ENCODE results near the gene MLYCD.

MLYCD gene

GRCh38 chr16:83899272-83899897 is 470 bp downstream of the MLYCD start:
- DNase-seq (ENCODE audit: low spot score) = peak; percentile 81

GRCh38 chr16:83899978-83900377 is 1.1 kb downstream of the MLYCD start:
- no peak for DNase-seq (ENCODE audit: low spot score)

GRCh38 chr16:83900571-83900970 is 1.7 kb downstream of the MLYCD start:
- DNase-seq (ENCODE audit: low spot score) = no peak

- peak; percentile 22 for DNase-seq (ENCODE audit: low spot score)
Measured at GRCh38 chr16:83901101-83901500, 2.2 kb downstream of the MLYCD start.

- DNase-seq (ENCODE audit: low spot score) = peak; percentile 46
Measured at GRCh38 chr16:83903751-83904150, 4.8 kb downstream of the MLYCD start.

- no peak for DNase-seq (ENCODE audit: low spot score)
Measured at GRCh38 chr16:83906683-83907082, 7.8 kb downstream of the MLYCD start.

GRCh38 chr16:83907111-83907510 is 8.2 kb downstream of the MLYCD start:
- no peak for DNase-seq (ENCODE audit: low spot score)

- no peak for DNase-seq (ENCODE audit: low spot score)
Measured at GRCh38 chr16:83907631-83908250, 8.8 kb downstream of the MLYCD start.

- DNase-seq (ENCODE audit: low spot score) = no peak
Measured at GRCh38 chr16:83908798-83909197, 9.9 kb downstream of the MLYCD start.

- no peak for DNase-seq (ENCODE audit: low spot score)
Measured at GRCh38 chr16:83911290-83911689, 12.4 kb downstream of the MLYCD start.

- no peak for DNase-seq (ENCODE audit: low spot score)
Measured at GRCh38 chr16:83912519-83913244, 13.8 kb downstream of the MLYCD start.

GRCh38 chr16:83913245-83913633 is 14.3 kb downstream of the MLYCD start:
- DNase-seq (ENCODE audit: low spot score) = no peak

- DNase-seq (ENCODE audit: low spot score) = no peak
Measured at GRCh38 chr16:83914091-83914710, 15.3 kb downstream of the MLYCD start.

- no peak for DNase-seq (ENCODE audit: low spot score)
Measured at GRCh38 chr16:83915081-83915480, 16.2 kb downstream of the MLYCD start.

GRCh38 chr16:83915491-83915890 is 16.6 kb downstream of the MLYCD start:
- DNase-seq (ENCODE audit: low spot score) = no peak

GRCh38 chr16:83917152-83918120 is 18.5 kb downstream of the MLYCD start:
- no peak for DNase-seq (ENCODE audit: low spot score)

GRCh38 chr16:83920894-83921491 is 22.1 kb downstream of the MLYCD start:
- no peak for DNase-seq (ENCODE audit: low spot score)

GRCh38 chr16:83923581-83924365 is 24.9 kb downstream of the MLYCD start:
- DNase-seq (ENCODE audit: low spot score) = no peak

- DNase-seq (ENCODE audit: low spot score) = no peak
Measured at GRCh38 chr16:83924686-83925085, 25.8 kb downstream of the MLYCD start.

- DNase-seq (ENCODE audit: low spot score) = no peak
Measured at GRCh38 chr16:83925095-83925905, 26.4 kb downstream of the MLYCD start.
